ENCODE data around the gene KCNIP1. TPM values are rescaled to one million over a fixed set of nuclear protein-coding genes. Genes with fewer than 3 reads are reported as not detected.
A peak's percentile ranks its signal among the peaks of the same experiment; 100 is the strongest.

KCNIP1 gene
- total and polyA plus RNA-seq, 4 donors = 0.13 to 1.8 (median 0.72) TPM

- peaks cover 0 to 11% (median 2%) of the 10 kb centered on the region in 5 donors for H3K4me1 ChIP-seq (ENCODE audit: control insufficient read depth in 5 of 5, insufficient read depth in 5 of 5, low read length in 5 of 5)
- TF ChIP-seq CTCF (IDR thresholded peaks at IDR 0.05; ENCODE audit: control extremely low read depth, extremely low read depth) = no peak
- no peak overlapping the region for H3K4me3 ChIP-seq
- peaks cover 0 to 2% (median 0%) of the 10 kb centered on the region in 3 donors for H3K27me3 ChIP-seq (ENCODE audit: control insufficient read depth in 3 of 3, insufficient read depth in 3 of 3, low read length in 2 of 3)
- ATAC-seq (ENCODE audit: insufficient read depth, low FRiP score) = no peak
- no peak for DNase-seq
- no peak overlapping the region for H3K27ac ChIP-seq (ENCODE audit: low read depth in 1 of 2, low read length in 1 of 2)
- no peaks in the 10 kb centered on the region for H3K36me3 ChIP-seq (ENCODE audit: control insufficient read depth in 4 of 4, insufficient read depth in 4 of 4, low read length in 4 of 4)
- 79 to 85% methylated on average over 10 of the region's 10 CpGs for WGBS, 2 donors
- H3K9ac ChIP-seq (ENCODE audit: insufficient read depth in 1 of 2, low read length in 2 of 2) = no peak overlapping the region
- H3K9me3 ChIP-seq (ENCODE audit: control insufficient read depth in 4 of 4, insufficient read depth in 3 of 4, low read length in 3 of 4) = no peaks in the 10 kb centered on the region
Measured at GRCh38 chr5:170603109-170603508, 99.3 kb downstream of the KCNIP1 start.

GRCh38 chr5:170603578-170604565 is 100.1 kb downstream of the KCNIP1 start:
- H3K36me3 ChIP-seq (ENCODE audit: control insufficient read depth in 4 of 4, insufficient read depth in 4 of 4, low read length in 4 of 4) = no peaks in the 10 kb centered on the region
- H3K4me1 ChIP-seq (ENCODE audit: control insufficient read depth in 5 of 5, insufficient read depth in 5 of 5, low read length in 5 of 5) = peaks cover 0 to 4% (median 0%) of the 10 kb centered on the region in 5 donors
- H3K9ac ChIP-seq (ENCODE audit: insufficient read depth in 1 of 2, low read length in 2 of 2) = no peak overlapping the region
- H3K9me3 ChIP-seq (ENCODE audit: control insufficient read depth in 4 of 4, insufficient read depth in 3 of 4, low read length in 3 of 4) = no peaks in the 10 kb centered on the region
- no peak overlapping the region for H3K27ac ChIP-seq (ENCODE audit: low read depth in 1 of 2, low read length in 1 of 2)
- ATAC-seq (ENCODE audit: insufficient read depth, low FRiP score) (peak; percentile 49), DNase-seq (peak; percentile 72 to 78 (median 75))
- peaks cover 0 to 2% (median 0%) of the 10 kb centered on the region in 3 donors for H3K27me3 ChIP-seq (ENCODE audit: control insufficient read depth in 3 of 3, insufficient read depth in 3 of 3, low read length in 2 of 3)
- TF ChIP-seq CTCF (IDR thresholded peaks at IDR 0.05; ENCODE audit: control extremely low read depth, extremely low read depth) = peak; percentile 42
- no peak overlapping the region for H3K4me3 ChIP-seq
- 49 to 52% methylated on average over 12 of the region's 12 CpGs for WGBS, 2 donors

GRCh38 chr5:170606941-170607340 is 103.1 kb downstream of the KCNIP1 start:
- WGBS, 2 donors = 78 to 91% methylated on average over 9 of the region's 9 CpGs
- Histone ChIP-seq H3K9me3 (ENCODE audit: control insufficient read depth in 4 of 4, insufficient read depth in 3 of 4, low read length in 3 of 4) (no peaks in the 10 kb centered on the region), H3K36me3 (ENCODE audit: control insufficient read depth in 4 of 4, insufficient read depth in 4 of 4, low read length in 4 of 4) (no peaks in the 10 kb centered on the region), H3K9ac (ENCODE audit: insufficient read depth in 1 of 2, low read length in 2 of 2) (no peak overlapping the region), H3K4me3 (no peak overlapping the region), H3K27me3 (ENCODE audit: control insufficient read depth in 3 of 3, insufficient read depth in 3 of 3, low read length in 2 of 3) (peaks cover 0 to 2% (median 0%) of the 10 kb centered on the region in 3 donors), H3K4me1 (ENCODE audit: control insufficient read depth in 5 of 5, insufficient read depth in 5 of 5, low read length in 5 of 5) (no peaks in the 10 kb centered on the region), H3K27ac (ENCODE audit: low read depth in 1 of 2, low read length in 1 of 2) (no peak overlapping the region)
- ATAC-seq (ENCODE audit: insufficient read depth, low FRiP score) = no peak
- DNase-seq = no peak
- TF ChIP-seq CTCF (IDR thresholded peaks at IDR 0.05; ENCODE audit: control extremely low read depth, extremely low read depth) = no peak

All from lung (tissue), 12 donors.